ENCODE measurements around the gene THSD7B. TPM values are rescaled to one million over a fixed set of nuclear protein-coding genes. Genes with fewer than 3 reads are reported as not detected.

THSD7B gene
- total and polyA plus RNA-seq, 8 donors: 0.13 to 4.5 (median 2.7) TPM

DNA sequence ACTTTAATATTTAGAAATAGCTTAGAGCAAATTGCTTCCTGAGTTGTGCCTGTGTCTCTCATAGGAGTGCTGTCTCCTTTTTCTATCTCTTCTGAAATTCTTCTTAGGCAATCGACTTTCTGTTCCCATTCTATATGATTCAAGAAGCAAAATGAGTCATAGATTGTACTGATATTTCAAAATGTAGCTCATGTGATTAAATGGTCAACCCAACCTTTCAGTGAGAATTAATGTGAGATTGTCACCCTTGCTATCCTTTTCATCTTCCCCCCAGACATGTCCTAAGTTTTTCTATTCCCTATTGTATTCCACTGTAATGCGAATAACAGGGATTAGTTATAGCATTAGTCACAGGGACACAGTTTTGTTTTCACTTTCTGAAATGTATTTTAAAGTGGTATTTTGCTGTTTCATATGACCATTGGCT lies 413.6 kb downstream of the THSD7B start:
- Histone ChIP-seq H3K4me3 (no peak overlapping the region), H3K27ac (no peak overlapping the region), H3K4me1 (no peaks in the 10 kb centered on the region), H3K9me3 (no peaks in the 10 kb centered on the region), H3K36me3 (no peaks in the 10 kb centered on the region), H3K27me3 (no peaks in the 10 kb centered on the region)
- DNase-seq: no peak
- intact Hi-C loops (cut with DNase I): no loop called here
- TF ChIP-seq, protein P1, sequence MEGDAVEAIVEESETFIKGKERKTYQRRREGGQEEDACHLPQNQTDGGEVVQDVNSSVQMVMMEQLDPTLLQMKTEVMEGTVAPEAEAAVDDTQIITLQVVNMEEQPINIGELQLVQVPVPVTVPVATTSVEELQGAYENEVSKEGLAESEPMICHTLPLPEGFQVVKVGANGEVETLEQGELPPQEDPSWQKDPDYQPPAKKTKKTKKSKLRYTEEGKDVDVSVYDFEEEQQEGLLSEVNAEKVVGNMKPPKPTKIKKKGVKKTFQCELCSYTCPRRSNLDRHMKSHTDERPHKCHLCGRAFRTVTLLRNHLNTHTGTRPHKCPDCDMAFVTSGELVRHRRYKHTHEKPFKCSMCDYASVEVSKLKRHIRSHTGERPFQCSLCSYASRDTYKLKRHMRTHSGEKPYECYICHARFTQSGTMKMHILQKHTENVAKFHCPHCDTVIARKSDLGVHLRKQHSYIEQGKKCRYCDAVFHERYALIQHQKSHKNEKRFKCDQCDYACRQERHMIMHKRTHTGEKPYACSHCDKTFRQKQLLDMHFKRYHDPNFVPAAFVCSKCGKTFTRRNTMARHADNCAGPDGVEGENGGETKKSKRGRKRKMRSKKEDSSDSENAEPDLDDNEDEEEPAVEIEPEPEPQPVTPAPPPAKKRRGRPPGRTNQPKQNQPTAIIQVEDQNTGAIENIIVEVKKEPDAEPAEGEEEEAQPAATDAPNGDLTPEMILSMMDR (IDR thresholded peaks at IDR 0.05): no peak
- no peak for ATAC-seq

DNA sequence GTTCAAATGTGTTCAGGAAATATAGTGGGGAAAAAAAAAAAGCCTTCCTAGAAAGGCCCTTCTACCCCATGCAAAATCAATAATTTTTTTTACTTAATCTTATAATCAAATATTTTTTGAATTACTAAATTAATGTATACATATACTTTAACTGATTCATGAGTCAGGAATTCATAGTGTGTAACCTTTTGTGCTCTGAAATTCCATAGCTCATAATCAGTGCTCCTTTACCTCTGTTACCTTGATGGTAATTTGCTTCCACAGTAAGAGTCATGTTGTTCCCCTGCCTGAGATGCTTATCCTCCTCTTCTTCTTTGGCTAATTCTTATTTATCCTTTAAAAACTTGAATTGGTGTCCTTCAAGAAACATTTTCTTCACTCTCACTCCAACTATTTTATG lies 414.2 kb downstream of the THSD7B start:
- TF ChIP-seq, protein P1 (IDR thresholded peaks at IDR 0.05): no peak
- DNase-seq (no peak), ATAC-seq (no peak)
- Histone ChIP-seq H3K9me3 (no peaks in the 10 kb centered on the region), H3K36me3 (no peaks in the 10 kb centered on the region), H3K4me1 (no peaks in the 10 kb centered on the region), H3K27me3 (no peaks in the 10 kb centered on the region), H3K4me3 (no peak overlapping the region), H3K27ac (no peak overlapping the region)
- intact Hi-C loops (cut with DNase I): no loop called here

DNA sequence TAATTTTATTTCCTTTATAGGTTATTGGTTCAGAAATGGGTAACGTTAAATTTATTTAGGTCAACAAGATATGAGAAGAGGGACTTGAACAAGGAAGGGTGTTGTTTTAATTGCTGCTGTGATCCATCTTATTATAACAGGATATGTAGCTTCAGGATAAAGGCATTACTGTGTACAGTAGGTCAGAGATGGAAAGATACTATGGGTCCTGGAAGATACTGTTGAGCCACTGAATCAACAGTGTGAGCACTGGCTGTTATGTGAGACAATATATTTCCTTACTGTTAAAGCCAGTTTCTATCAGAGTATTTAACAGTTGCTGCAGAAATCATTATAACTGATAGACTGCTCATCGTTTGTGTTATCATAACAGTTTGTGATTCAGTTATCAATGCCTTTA lies 414.7 kb downstream of the THSD7B start:
- no peaks in the 10 kb centered on the region for H3K27me3 ChIP-seq
- intact Hi-C loops (cut with DNase I): no loop called here
- no peak for DNase-seq
- H3K4me1 ChIP-seq: no peaks in the 10 kb centered on the region
- H3K36me3 ChIP-seq: no peaks in the 10 kb centered on the region
- no peak overlapping the region for H3K27ac ChIP-seq
- no peak overlapping the region for H3K4me3 ChIP-seq
- TF ChIP-seq, protein P1 (IDR thresholded peaks at IDR 0.05): no peak
- no peaks in the 10 kb centered on the region for H3K9me3 ChIP-seq
- ATAC-seq: no peak

DNA sequence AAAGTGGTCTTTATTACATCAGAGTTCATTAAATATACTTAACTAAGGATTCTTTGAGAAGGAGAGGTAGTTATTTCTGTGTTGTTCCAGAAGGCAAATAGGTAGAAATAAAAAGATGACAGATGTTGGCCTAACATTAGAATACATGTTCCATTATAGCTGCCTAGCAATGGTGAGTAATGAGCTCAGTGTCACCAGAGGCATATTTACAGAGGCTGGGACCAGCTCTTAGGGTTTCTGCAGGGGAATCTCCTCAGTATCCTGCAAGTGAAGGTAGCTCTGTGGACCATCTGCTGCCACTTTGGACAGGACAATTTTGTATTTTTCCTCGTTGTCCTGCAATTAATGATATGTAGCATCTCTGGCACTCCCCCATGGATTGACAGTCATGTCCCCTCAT lies 416.0 kb downstream of the THSD7B start:
- no peaks in the 10 kb centered on the region for H3K27me3 ChIP-seq
- no peak overlapping the region for H3K4me3 ChIP-seq
- no peaks in the 10 kb centered on the region for H3K4me1 ChIP-seq
- intact Hi-C loops (cut with DNase I): no loop called here
- TF ChIP-seq, protein P1 (IDR thresholded peaks at IDR 0.05): no peak
- ATAC-seq (no peak), DNase-seq (no peak)
- peaks cover 0 to 8% of the 10 kb centered on the region in 2 donors for H3K9me3 ChIP-seq
- no peaks in the 10 kb centered on the region for H3K36me3 ChIP-seq
- no peak overlapping the region for H3K27ac ChIP-seq

DNA sequence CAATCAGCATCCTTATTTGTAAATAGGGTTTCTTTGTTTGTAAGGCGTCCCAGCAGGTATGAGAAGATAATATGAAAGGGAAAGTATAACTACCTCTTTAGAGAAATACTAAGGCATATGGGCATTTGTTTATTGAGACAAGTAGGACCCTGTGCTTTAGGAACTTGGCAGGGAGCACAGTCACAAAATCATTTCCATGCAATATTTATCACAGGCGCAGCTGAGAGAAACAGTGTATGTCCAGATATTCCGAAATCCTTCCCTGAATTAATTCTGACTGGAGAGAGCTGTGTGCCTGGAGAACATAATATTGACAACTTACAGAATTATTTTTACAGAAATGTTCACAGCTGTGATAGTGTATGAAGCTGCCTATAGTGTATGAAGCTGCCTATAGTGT lies 416.7 kb downstream of the THSD7B start:
- intact Hi-C loops (cut with DNase I): no loop called here
- peaks cover 0 to 8% of the 10 kb centered on the region in 2 donors for H3K9me3 ChIP-seq
- DNase-seq (no peak), ATAC-seq (no peak)
- no peaks in the 10 kb centered on the region for H3K36me3 ChIP-seq
- H3K4me1 ChIP-seq: no peaks in the 10 kb centered on the region
- H3K27ac ChIP-seq: no peak overlapping the region
- TF ChIP-seq, protein P1 (IDR thresholded peaks at IDR 0.05): no peak
- no peaks in the 10 kb centered on the region for H3K27me3 ChIP-seq
- H3K4me3 ChIP-seq: no peak overlapping the region
